NCI-H2196 (cell line): Measurements from ENCODE around the gene ZFP36L2.
"Not testable (repeated sequence)": the region's sequence is repeated elsewhere in the genome, so short reads cannot be mapped to it uniquely, and the experiment has no call there.

Experiments
- DNase-seq: peaks from one replicate; lab custom pipeline; 2025; ENCODE audit not compliant: unreplicated experiment; lab: John Stamatoyannopoulos, UW

ZFP36L2 gene

GRCh38 chr2:43210125-43210466, 16.3 kb downstream of the ZFP36L2 start:
- no peak for DNase-seq

GRCh38 chr2:43209204-43209717, 17.1 kb downstream of the ZFP36L2 start:
- no peak for DNase-seq

- DNase-seq = no peak
Observed at GRCh38 chr2:43207553-43208300, 18.7 kb downstream of the ZFP36L2 start.

GRCh38 chr2:43206602-43207001, 19.8 kb downstream of the ZFP36L2 start:
- no peak for DNase-seq

GRCh38 chr2:43203373-43203772, 23.0 kb downstream of the ZFP36L2 start:
- no peak for DNase-seq

- DNase-seq = no peak
Observed at GRCh38 chr2:43202289-43202688, 24.1 kb downstream of the ZFP36L2 start.

- DNase-seq = no peak
Observed at GRCh38 chr2:43201497-43201896, 24.9 kb downstream of the ZFP36L2 start.

- DNase-seq = no peak
Observed at GRCh38 chr2:43201016-43201415, 25.4 kb downstream of the ZFP36L2 start.

GRCh38 chr2:43199492-43200488, 26.6 kb downstream of the ZFP36L2 start:
- peak; percentile 38 for DNase-seq

- DNase-seq = no peak
Observed at GRCh38 chr2:43198263-43198662, 28.1 kb downstream of the ZFP36L2 start.

- DNase-seq = no peak
Observed at GRCh38 chr2:43197588-43197896, 28.9 kb downstream of the ZFP36L2 start.

- DNase-seq = no peak
Observed at GRCh38 chr2:43196768-43197587, 29.4 kb downstream of the ZFP36L2 start.

GRCh38 chr2:43194121-43194869, 32.1 kb downstream of the ZFP36L2 start:
- no peak for DNase-seq

GRCh38 chr2:43193652-43194120, 32.7 kb downstream of the ZFP36L2 start:
- DNase-seq = no peak

GRCh38 chr2:43192744-43193651, 33.4 kb downstream of the ZFP36L2 start:
- no peak for DNase-seq

- no peak for DNase-seq
Observed at GRCh38 chr2:43191947-43192516, 34.4 kb downstream of the ZFP36L2 start.

GRCh38 chr2:43190311-43191052, 35.9 kb downstream of the ZFP36L2 start:
- DNase-seq = no peak

- DNase-seq = not testable (repeated sequence)
Observed at GRCh38 chr2:43189861-43190260, 36.5 kb downstream of the ZFP36L2 start.
